MM.1S (cell line): ENCODE data around the gene FREM1.

Source experiments
- DNase-seq: peaks from one replicate; pipeline ENCODE4 v3.0.0-alpha.2; 2015
- H2AFZ ChIP-seq: fragments of 300-600 bp; sonication (generic); 2 replicates; pipeline ENCODE4 v1.6.0; 2016; ENCODE audit warnings: antibody characterized with exemption, low read length
- H3F3A ChIP-seq: fragments of 300-600 bp; sonication (generic); 2 replicates; pipeline ENCODE4 v1.6.1; 2016; ENCODE audit warnings: mild to moderate bottlenecking, antibody characterized with exemption, low read length, moderate library complexity, mixed read lengths; ENCODE audit not compliant: insufficient read depth
- H3K27ac ChIP-seq: fragments of 300-600 bp; sonication (generic); 2 replicates; pipeline ENCODE4 v1.5.1; 2016; ENCODE audit warnings: mild to moderate bottlenecking, low read length
- H3K27me3 ChIP-seq: fragments of 300-600 bp; sonication (generic); replicated peaks from 2 replicates; pipeline ENCODE4 v1.6.0; 2016; ENCODE audit warnings: low read length; ENCODE audit not compliant: insufficient read depth
- H3K36me3 ChIP-seq: fragments of 300-600 bp; sonication (generic); replicated peaks from 2 replicates; pipeline ENCODE4 v1.6.1; 2016; ENCODE audit warnings: mild to moderate bottlenecking, low read length, mixed read lengths; ENCODE audit not compliant: insufficient read depth
- H3K4me1 ChIP-seq: fragments of 300-600 bp; sonication (generic); 2 replicates; pipeline ENCODE4 v1.6.1; 2016; ENCODE audit warnings: low read length, mixed read lengths
- H3K4me2 ChIP-seq: fragments of 300-600 bp; sonication (generic); 2 replicates; pipeline ENCODE4 v1.6.0; 2016; ENCODE audit warnings: low read depth, low read length
- H3K4me3 ChIP-seq: fragments of 300-600 bp; sonication (generic); 2 replicates; pipeline ENCODE4 v1.5.1; 2016; ENCODE audit warnings: low read length, mixed read lengths
- H3K79me2 ChIP-seq: fragments of 300-600 bp; sonication (generic); 2 replicates; pipeline ENCODE4 v1.6.1; 2016; ENCODE audit warnings: mixed run types, low read length, mixed read lengths
- H3K9ac ChIP-seq: fragments of 300-600 bp; sonication (generic); 2 replicates; pipeline ENCODE4 v1.6.1; 2016; ENCODE audit warnings: low read length, mixed read lengths
- H3K9me2 ChIP-seq: fragments of 300-600 bp; sonication (generic); replicated peaks from 2 replicates; pipeline ENCODE4 v1.6.1; 2016; ENCODE audit warnings: mild to moderate bottlenecking, low read length, mixed read lengths; ENCODE audit not compliant: insufficient read depth
- H3K9me3 ChIP-seq: fragments of 300-600 bp; sonication (generic); replicated peaks from 2 replicates; pipeline ENCODE4 v1.6.1; 2016; ENCODE audit warnings: mild to moderate bottlenecking, low read length, mixed read lengths; ENCODE audit not compliant: insufficient read depth
- H4K20me1 ChIP-seq: fragments of 300-600 bp; sonication (generic); 2 replicates; pipeline ENCODE4 v1.6.1; 2016; ENCODE audit warnings: mild to moderate bottlenecking, low read length, moderate library complexity, mixed read lengths; ENCODE audit not compliant: insufficient read depth
- EZH2 ChIP-seq: fragments of 300-600 bp; sonication (generic); optimal IDR thresholded peaks from 2 replicates; pipeline ENCODE3; 2017; ENCODE audit warnings: low read depth, mild to moderate bottlenecking, antibody characterized with exemption, low read length, mixed read lengths
- EZH2phosphoT487 ChIP-seq: fragments of 300-600 bp; sonication (generic); IDR thresholded peaks from 2 replicates; pipeline ENCODE4 v1.6.1; 2018; ENCODE audit warnings: antibody characterized with exemption, low read length
- TF ChIP-seq, protein P1 (sequence below): fragments of 300-600 bp; sonication (generic); IDR thresholded peaks from 2 replicates; pipeline ENCODE4 v1.5.1; 2016; ENCODE audit warnings: antibody characterized with exemption, low read length, mixed read lengths

The FREM1 gene

DNA sequence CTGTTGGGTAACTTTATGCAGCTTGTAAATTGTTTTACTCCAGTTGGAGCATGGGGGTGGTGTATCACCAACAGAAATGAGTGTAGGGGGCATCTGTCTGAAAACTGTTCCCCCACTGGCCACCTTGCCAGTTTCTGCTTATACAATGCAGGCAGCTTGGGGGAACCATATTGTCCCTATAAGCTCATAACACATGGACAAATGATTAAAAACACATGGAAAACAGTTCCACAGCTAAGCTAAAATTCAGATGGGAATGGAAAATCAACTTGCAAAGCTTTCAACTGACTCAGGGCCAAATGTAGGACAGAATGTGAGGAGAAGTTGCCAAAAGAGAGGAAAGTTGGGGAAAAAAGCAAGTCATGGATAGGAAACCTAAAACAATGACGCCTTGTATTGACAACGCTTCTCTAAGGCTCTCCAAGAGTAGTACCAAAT lies 179.7 kb downstream of the FREM1 start:
- H3K9me2 ChIP-seq = no peaks in the 10 kb centered on the region
- H3K27ac ChIP-seq = no peak overlapping the region
- no peaks in the 10 kb centered on the region for H3K36me3 ChIP-seq
- H4K20me1 ChIP-seq = no peaks in the 10 kb centered on the region
- H3F3A ChIP-seq = no peaks in the 10 kb centered on the region
- H3K9me3 ChIP-seq = no peaks in the 10 kb centered on the region
- no peak for TF ChIP-seq EZH2phosphoT487
- TF ChIP-seq, protein P1, sequence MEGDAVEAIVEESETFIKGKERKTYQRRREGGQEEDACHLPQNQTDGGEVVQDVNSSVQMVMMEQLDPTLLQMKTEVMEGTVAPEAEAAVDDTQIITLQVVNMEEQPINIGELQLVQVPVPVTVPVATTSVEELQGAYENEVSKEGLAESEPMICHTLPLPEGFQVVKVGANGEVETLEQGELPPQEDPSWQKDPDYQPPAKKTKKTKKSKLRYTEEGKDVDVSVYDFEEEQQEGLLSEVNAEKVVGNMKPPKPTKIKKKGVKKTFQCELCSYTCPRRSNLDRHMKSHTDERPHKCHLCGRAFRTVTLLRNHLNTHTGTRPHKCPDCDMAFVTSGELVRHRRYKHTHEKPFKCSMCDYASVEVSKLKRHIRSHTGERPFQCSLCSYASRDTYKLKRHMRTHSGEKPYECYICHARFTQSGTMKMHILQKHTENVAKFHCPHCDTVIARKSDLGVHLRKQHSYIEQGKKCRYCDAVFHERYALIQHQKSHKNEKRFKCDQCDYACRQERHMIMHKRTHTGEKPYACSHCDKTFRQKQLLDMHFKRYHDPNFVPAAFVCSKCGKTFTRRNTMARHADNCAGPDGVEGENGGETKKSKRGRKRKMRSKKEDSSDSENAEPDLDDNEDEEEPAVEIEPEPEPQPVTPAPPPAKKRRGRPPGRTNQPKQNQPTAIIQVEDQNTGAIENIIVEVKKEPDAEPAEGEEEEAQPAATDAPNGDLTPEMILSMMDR = no peak
- TF ChIP-seq EZH2 = no peak
- no peak overlapping the region for H3K9ac ChIP-seq
- H3K27me3 ChIP-seq = no peaks in the 10 kb centered on the region
- no peaks in the 10 kb centered on the region for H3K79me2 ChIP-seq
- H3K4me2 ChIP-seq = no peak overlapping the region
- no peak for DNase-seq
- no peaks in the 10 kb centered on the region for H3K4me1 ChIP-seq
- no peak overlapping the region for H2AFZ ChIP-seq
- no peak overlapping the region for H3K4me3 ChIP-seq

DNA sequence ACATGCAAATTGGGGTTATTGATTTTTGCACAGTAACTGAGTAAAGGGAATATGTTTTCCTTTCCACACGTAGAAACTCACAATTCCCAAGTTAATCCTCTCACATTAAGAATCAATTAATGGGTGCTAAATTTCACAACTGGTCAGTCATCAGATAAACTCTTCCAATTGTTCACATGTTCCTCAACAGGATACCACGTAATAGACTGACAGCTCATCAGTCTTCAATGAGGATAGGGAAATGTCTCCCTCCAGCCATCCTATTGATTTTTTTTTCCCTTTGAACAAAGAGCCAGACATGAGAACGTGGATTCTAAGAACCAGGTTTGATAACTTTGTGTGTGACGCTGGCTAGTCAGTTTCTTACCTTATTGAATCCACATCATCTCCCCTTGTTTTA lies 186.9 kb downstream of the FREM1 start:
- no peak for TF ChIP-seq EZH2phosphoT487
- no peak for TF ChIP-seq EZH2
- TF ChIP-seq, protein P1 = no peak
- H3K9ac ChIP-seq = no peak overlapping the region

DNA sequence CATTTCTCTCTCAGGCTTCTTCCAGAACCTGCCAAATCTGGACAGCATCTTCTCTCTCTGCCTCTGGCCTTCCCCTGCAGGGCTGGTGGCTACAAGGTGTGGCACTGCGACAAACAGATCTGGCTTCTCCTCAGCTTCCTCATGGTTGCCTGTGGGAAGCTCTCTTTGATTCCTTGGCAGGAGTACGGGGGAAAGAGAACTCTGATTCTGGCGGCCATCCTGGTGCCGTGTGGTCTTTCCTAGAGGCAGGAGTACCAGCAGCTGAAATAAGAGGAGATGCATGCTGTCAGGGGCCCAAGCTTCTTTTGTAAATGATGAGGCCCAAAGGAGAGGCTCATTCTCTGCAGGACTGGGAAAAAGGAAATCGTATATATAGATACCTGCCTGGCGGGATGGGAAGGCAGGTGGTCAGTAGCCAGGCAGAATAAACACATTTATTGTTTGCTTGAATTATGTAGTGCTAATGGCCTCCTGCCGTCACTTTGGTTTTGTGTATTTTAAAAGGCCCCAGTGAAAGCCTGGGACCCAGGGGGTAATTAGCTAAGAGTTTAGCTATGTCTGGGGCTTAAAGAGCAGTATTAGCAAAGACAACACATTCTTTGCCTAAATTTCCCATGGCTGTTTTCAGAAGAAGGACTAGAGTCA lies 187.7 kb downstream of the FREM1 start, which contains the start of gene CER1:
Gene CER1 (minus strand): TSS at position 343 of the 645 bp plus-strand sequence. CDS start 61 bp downstream, at position 282.
- no peaks in the 10 kb centered on the region for H3K4me1 ChIP-seq
- H3K27me3 ChIP-seq = no peaks in the 10 kb centered on the region
- H3K4me3 ChIP-seq = no peak within 1 kb of the TSS
- no peak for DNase-seq
- H3K9me2 ChIP-seq = no peaks in the 10 kb centered on the region
- no peaks in the 10 kb centered on the region for H3K9me3 ChIP-seq
- H2AFZ ChIP-seq = no peak within 1 kb of the TSS
- H3K4me2 ChIP-seq = no peak within 1 kb of the TSS
- H3K79me2 ChIP-seq = no peaks in the 10 kb centered on the region
- no peaks in the 10 kb centered on the region for H3K36me3 ChIP-seq
- TF ChIP-seq EZH2 (no peak), EZH2phosphoT487 (no peak)
- TF ChIP-seq, protein P1 = no peak
- no peak within 1 kb of the TSS for H3K9ac ChIP-seq
- H3K27ac ChIP-seq = no peak within 1 kb of the TSS
- H4K20me1 ChIP-seq = no peaks in the 10 kb centered on the region
- no peaks in the 10 kb centered on the region for H3F3A ChIP-seq

More for the DNA sequence above, 186.9 kb downstream of the FREM1 start:
- Histone ChIP-seq H3K36me3 (no peaks in the 10 kb centered on the region), H3K27me3 (no peaks in the 10 kb centered on the region), H3K4me2 (no peak overlapping the region), H3K27ac (no peak overlapping the region), H3K4me3 (no peak overlapping the region), H3F3A (no peaks in the 10 kb centered on the region), H3K9me3 (no peaks in the 10 kb centered on the region), H3K9me2 (no peaks in the 10 kb centered on the region), H3K4me1 (no peaks in the 10 kb centered on the region), H3K79me2 (no peaks in the 10 kb centered on the region), H2AFZ (no peak overlapping the region), H4K20me1 (no peaks in the 10 kb centered on the region)
- DNase-seq = no peak
